NCI-H526 treated with DMSO at 0.1 percent for 48 hours (cell line): ENCODE measurements around the gene MAP2K6.
A peak's percentile ranks its signal among the peaks of the same experiment; 100 is the strongest.

Source experiments
- DNase-seq: peaks from one replicate; lab custom pipeline; 2025; lab: John Stamatoyannopoulos, UW

Gene MAP2K6

DNA sequence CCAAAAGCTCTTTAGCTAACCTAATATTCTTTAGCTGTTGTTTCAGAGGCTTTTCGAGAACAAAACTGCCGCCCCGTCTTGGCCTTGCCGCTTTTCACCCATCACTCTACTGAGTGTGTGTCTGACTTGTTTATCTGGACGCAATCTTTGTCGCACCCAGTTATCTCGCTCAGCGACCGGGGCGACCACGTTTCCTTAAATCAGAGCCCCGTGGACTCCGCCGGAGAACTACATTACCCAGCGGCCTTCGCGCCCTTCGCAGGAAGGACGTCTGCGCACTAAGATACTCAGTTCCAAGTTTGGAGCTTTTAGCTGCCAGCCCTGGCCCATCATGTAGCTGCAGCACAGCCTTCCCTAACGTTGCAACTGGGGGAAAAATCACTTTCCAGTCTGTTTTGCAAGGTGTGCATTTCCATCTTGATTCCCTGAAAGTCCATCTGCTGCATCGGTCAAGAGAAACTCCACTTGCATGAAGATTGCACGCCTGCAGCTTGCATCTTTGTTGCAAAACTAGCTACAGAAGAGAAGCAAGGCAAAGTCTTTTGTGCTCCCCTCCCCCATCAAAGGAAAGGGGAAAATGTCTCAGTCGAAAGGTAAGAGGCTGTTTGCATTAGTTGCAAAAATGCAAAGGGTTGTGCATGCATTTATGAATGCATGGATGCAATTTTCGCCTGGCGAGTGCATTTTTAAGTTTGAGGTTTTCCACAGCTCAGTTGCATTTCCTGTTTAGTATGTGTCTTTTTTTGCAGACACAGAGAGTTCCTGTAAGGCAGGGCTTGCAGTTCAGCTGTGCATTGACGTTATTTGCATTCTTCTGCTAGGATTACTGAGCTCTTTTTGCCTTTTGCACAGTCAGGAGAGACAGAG is at the start of gene MAP2K6:
Gene MAP2K6 (plus strand): TSS at position 290 of the 867 bp plus-strand sequence. CDS start 288 bp downstream, at position 578.
- peak; percentile 65 for DNase-seq

DNA sequence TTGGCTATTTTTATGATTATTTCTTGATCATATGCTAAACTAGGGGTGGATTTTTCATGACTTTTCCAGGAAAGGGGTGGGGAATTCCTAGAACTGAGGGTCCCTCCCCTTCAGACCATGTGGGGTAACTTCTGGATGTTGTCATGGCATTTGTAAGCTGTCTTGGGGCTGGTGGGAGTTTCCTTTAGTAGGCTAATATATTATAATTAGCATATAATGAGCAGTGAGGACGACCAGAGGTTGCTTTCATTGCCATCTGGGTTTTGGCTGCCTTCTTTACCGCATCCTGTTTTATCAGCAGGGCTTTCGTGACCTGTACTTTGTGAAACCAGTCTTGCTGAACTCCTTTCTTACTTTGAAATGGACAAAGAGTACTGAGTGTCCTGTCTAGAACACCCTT is 47.2 kb upstream of the MAP2K6 start:
- no peak for DNase-seq

DNA sequence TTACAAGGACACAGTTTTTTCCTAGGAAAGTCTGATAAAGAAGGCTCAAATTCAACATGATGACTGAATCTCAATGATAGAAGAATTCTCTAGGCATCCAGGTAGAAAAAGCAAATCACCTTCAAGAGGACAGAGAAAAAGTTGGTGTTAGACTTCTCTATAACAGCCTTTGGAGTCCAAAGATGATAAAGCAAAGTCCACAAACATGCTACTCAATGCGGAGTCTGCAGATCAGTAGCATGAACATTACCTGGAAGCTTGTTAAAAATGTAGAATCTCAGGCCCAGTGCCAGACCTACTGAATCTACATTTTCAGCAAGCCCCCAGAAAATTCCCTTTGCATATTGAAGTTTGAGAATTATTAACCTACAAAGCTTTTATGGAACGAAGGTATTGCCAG is 41.4 kb upstream of the MAP2K6 start:
- no peak for DNase-seq

DNA sequence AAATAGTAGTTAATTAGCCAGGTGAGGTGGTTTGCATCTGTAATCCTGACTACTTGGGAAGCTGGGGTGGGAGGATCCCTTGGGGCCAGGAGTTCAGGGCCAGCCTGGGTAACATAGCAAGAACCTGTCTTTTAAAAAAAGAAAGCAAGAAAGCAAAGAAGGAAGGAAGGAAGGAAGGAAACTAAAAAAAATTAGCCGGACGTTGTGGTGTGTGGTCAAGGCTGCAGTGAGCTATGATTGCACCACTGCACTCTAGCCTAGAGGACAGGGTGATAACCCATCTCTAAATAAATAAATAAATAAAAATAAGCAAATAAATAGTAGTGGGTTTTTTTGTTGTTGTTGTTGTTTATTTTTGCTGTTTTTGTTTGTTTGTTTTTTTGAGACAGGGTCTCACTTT is 39.3 kb upstream of the MAP2K6 start:
- no peak for DNase-seq

DNA sequence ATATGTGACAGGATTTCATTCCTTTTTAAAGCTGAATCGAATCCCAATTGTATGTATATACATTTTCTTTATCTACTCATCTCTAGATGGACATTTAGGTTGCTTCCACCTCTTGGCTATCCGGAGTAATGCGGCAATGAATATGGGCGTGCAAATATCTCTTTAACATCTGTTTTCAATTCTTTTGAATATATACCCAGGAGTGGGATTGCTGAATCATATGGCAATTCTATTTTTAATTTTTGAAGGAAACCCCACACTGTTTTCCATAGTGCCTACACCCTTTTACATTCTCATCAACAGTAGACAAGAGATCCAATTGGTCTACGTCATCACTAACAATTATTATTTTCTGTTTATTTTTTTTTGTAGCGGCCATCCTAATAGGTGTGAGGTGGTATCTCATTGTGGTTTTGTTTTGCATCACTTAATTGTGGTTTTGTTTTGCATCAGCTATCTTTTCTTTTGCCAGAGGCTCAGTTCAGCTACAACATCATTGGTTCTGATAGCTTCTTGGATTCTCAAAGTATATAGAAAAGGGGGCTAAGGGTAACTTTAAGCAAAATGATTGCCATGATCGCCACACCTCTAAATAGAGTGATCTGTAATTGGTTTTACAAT is 25.6 kb upstream of the MAP2K6 start:
- no peak for DNase-seq

DNA sequence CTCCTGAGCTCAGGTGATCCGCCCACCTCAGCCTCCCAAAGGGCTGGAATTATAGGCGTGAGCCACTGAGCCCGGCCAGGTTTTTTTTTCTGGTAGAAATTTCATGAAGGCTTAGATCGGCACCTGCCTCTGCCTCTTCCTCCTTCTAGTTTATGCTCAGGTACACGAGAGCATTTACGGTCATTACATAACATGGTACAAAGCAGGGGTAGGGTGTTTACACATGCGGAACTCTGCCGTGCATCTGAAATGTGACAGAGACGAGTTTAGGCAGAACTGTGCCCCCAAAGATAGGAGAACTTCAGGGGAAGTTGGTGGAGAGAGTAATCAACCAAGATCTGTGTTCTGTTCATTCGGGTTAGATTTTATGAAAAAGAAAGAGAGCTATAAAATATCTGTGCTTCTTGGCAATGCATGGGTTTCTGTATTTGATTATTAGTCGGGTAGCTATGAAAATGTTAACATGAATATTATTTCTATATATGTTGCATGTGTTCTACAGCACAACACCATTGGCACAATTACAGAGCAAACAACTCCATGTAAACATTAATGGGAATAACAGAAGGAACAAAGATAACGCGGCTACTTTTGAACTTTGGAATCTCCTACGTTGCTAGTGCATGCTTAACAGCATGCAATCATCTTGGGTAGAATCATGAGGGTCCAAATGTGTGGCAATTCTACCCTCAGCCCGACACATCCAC is 23.5 kb upstream of the MAP2K6 start:
- no peak for DNase-seq

DNA sequence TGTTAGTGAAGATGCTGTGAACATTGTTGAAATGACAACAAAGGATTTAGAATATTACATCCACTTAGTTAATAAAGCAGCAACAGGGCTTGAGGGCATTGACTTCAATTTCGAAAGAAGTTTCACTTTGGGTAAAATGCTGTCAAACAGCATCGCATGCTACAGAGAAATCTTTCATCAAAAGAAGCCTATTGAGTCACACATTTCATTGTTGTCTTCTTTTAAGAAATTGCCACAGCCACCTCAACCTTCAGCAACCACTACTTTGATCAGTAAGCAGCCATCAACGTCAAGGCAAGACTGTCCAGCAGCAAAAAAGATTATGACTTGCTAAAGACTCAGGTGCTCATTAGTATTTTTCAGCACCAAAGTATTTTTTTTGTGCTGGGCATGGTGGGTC is 13.2 kb upstream of the MAP2K6 start:
- DNase-seq, result no peak

DNA sequence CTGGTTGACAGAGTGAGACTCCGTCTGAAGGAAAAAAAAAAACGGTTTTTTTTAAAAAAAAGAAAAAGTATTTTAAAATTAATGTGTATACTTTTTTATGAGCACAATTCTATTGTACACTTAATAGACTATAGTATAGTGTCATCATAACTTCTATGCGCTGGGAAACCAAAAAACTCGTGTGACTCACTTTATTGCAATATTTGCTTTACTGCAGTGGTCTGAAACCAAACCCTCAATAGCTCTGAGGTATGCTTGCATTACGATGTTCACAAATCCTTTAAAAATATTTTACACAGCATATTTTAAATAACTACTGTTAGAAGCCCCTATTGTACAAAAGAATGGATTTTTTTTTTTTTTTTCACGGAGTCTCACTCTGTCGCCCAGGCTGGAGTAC is 12.4 kb upstream of the MAP2K6 start:
- no peak for DNase-seq

DNA sequence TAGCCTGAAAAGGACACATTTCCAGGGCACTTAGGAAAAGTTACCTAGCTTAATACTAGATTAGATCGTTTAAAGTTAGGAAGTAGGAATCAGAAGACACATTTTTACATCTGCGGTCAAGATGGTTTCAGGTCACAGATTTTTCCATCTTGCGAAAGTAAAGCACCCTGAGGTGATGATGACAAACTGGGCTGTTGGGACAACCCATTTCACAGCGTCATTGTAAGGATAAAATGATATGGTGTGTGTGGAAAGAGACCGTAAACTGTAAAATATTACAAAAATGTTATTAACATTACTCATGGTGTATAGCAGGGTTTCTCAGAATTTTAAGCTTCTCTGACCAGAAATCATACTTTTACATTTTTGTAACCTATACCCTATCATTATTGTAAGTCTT is 10.1 kb upstream of the MAP2K6 start:
- DNase-seq, result no peak

DNA sequence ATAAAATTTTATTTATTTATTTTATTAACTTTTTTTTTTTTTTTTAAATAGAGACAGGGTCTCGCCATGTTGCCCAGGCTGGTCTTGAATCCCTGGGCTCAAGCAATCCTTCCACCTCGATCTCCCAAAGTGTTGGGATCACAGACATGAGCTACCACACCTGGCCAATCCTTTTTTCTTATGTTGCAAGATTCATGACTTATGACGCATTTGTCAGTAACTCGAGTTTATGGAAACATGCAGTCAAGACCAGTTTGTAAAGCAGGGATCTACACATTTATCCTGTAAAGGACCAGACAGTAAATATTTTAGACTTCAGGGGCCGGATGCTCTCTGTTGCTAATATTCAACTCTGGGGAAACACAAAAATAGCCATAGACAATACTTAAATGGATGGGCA is 9.4 kb upstream of the MAP2K6 start:
- DNase-seq, result no peak

DNA sequence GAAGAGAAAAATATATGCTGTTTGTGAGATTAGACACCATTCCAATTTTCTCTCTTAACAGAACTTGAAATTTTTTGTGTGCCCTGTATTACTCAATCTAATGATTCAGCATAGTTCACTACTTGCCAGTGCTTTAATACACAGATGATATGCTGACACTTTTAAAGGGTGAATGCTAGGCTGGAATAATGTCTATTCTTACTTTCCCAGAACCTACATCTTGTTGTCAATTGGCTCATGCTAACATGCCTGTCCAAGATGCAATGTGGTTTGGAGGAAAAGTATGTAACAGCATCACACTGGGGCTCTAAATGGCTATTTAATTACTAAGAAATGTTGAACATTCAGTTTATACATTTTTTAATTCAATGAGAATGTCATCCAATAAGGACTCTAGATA is 7.6 kb upstream of the MAP2K6 start:
- no peak for DNase-seq

DNA sequence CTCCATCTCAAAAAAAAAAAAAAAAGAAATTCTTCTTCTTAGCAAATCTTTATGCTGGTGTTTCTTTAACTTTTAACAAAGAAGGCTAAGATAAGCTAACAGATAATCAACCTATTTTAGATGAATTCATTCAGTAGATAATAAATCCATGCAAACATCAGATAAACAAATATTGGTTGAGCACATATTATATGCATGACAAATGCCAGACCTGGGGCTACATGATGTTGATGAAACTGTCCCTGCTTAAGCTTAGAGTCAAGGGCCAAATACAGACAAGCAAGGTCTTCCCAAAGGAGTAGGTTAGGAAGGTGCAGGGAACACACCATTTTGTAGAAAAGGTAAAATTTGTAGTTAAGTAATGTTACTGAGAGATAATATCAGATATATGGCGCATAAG is 6.7 kb upstream of the MAP2K6 start:
- no peak for DNase-seq

DNA sequence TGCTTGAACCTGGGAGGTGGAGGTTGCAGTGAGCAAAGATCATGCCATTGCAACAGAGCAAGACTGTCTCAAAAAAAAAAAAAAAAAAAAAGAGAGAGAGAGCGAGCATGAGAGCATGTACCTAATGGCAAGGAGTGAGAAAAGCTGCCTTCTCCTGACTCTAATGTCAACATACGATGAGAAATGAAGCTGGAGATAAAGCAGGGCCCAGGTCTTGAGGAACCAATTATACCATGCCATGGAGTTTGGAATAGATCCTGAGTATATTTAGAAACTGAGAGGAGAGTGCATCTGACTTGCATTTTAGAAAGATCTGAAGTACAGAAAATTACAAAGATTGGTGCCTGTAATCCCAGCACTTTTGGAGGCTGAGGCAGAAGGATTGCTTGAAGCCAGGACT is 3.8 kb upstream of the MAP2K6 start:
- DNase-seq, result no peak

DNA sequence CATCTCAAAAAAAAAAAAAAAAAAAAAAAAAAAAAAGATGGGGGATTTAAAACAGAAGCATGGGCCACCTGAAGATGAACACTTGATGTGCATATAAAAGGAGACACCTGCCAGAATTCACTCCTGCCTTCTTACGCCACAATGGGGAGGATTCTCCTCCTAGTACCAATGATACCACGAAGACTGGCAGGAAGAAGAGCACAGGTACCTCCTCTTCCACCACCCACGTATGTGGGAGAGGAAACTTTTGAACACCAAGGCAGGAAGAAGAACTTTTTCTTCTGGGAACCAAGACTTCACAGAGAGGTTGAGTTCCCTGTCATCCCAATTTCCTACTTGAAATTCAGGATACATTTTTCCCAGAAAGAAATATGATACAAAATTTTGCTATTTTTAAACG is 2.7 kb upstream of the MAP2K6 start:
- no peak for DNase-seq

DNA sequence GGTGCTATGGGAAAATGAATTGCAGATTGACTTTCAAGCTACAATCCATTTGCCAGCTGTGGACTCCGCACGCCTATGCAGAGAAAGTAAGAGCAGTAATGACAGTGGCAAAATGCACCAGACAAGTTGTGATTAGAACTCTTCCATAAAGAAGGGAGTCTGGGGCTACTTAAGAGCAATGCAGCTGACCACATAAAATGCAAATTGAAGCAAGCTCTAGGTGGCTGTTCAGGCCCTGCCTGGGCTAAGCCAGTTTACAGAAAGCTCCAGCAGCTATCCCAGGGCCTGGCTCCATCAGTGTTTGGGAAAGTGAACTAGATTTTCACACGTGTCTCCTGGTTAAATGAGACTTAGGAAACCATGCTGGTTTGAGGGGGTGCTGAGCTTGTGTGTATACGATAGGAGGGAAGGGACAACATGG is 2.2 kb upstream of the MAP2K6 start:
- peak; percentile 28 for DNase-seq

DNA sequence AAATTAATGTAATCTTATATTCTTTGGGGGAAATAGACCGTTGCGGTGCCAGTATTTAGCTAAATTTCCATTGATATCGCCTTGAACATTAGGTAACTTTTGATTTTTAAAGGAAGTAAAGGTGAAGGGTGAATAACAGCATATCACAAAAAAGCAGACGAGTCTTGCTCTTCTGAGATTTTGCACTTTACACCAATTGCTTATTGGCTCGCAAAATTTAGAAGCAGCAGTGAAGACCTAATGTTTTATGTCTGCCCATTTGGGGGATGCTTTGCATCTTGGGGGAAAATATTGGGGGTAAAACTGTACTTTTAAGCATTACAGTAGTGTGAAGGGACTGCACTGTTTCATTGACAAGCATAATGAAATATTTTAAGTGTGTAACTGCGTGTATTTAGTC is 934 bp downstream of the MAP2K6 start:
- no peak for DNase-seq

DNA sequence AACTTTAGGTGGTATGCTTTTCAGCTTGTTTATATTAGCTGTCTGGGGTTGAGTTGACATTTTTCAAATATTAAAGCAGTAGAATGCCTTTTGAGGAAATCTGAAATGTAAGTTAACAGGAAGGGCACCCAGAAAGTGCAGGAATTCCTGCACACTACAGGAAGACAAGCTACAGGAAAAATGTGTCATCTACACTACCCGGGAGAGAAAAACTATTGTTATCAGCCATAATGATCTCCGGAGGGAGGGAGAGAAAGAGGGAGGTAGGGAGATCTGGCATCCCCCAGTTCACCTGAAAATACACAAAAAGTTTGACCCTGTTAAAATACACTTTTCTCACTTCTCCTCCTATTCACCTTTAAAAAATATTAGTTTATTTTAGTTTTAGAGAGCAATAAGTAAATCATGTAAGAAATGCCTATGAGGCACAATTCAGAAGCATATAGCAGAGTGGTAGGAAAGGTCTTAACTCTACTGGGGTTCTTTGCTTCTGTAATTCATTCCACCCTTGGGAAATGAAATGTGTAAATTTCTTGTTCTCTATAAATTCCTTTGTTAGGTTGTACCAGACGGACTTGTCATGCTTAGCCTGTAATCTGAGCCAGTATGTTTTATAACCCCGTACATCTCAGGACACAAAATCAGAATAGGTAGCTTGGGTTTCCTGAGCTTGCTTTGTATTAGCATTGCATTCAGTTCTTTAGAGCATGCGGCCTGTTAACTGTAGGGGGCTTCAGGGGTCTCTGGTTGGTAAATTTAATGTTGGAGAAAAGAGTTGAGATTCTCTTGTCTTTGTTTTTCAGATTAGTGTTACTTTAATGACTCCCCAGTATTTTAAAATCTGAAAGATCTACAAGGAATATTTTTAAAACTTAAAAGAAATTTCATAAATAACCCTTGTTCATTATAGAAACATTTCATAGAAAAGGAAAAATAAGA is 3.3 kb downstream of the MAP2K6 start:
- peak; percentile 30 for DNase-seq

DNA sequence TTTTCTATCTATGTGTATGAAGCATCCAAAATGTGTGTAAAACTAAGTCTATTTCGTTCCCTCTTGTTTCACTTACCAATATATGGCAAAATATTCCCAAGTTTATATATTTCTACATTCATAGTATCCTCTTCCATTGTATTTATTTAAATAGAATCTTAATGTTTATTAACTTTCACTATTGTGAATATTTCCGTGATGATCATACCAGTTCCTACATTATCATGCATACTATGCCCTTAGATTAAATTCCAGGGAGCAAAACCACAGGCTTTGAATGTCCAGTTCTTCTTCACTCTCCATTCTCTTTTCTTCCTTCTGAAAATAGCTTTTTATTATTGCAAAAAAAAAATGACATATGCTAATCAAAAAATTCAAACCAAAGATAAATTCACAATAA is 4.0 kb downstream of the MAP2K6 start:
- no peak for DNase-seq

DNA sequence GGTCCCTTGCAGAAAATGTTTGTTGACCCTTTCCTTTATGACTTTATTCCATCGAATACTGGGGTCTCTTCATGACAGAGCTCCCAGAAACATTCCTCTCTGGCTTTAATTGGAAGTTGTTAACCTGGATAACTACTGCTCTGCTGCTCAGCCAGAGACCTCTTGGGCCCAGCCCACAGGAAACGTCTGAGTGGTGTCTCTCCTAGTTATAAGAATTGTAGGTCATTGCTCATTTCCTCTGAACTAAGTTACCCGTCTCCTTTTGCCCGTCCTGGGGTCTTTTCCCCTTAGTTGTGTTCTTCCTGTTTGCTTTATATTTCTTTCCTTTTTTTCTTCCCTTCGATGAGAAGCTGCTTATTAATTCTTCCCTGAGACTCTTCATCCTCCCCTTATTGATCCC is 9.0 kb downstream of the MAP2K6 start:
- no peak for DNase-seq

DNA sequence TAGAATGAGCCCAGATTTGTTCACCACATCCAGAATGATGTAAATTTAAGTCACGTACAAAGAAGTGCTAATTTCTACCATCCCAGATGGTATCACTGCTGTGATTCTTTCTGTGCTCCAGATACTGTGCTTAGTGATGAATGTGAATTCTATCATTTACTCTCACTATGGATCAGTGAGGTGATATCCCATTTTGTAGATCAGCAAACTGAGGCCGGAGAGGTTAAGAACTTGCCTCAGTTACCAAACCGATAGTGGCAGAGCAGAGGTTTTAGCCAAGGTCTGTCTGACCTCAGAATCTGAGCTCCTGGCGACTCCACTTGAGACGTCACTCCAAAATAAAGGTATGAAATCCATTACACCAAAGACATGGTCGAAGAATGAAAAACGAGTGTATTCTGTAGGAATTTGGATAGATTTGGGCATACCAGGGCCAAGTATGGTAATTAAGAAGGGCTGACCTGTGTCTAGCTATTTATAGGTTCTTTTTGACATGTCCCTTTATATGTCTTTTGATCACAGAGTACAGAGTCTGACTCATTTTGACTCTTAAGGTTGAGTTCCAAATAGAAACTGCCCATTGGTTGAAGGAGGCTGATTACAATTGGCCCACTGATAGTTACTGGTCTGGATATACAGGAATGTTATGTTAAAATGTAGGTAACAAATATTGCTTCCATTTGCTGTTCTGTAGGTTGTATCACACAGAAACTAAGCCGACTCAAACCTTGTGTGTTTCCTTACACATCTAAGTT is 10.0 kb downstream of the MAP2K6 start:
- no peak for DNase-seq

DNA sequence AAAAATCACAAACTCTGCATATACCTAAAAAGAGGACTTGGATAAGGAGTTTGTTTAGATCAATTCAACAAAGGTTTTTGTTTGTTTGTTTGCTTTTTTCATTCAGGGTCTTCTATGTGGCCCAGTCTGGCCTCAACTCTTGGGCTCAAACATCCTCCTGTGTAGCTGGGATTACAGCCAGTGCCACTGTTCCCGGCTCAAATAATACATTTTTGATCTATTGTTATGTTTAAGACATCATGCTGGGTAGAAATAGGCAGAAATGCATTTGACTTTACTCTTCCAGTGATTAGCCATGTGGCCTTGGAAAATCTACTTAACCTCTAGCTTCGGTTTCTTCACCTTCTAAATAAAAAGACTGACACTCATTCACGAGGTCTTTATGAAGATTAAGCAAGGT is 11.5 kb downstream of the MAP2K6 start:
- DNase-seq, result no peak
